GM23248 (cell line): ENCODE results near the gene C10orf71. TPM values are rescaled to one million over a fixed set of nuclear protein-coding genes. Genes with fewer than 3 reads are reported as not detected.

ENCODE experiments used
- DNase-seq: peaks from one replicate; pipeline ENCODE4 v3.0.0-alpha.2; 2015
- H2AFZ ChIP-seq: fragments of 200-600 bp; sonication (generic); 2 replicates; pipeline ENCODE4 v1.6.1; 2016; ENCODE audit warnings: antibody characterized with exemption
- H3F3A ChIP-seq: fragments of 200-600 bp; sonication (generic); 2 replicates; pipeline ENCODE4 v1.6.1; 2016; ENCODE audit warnings: mild to moderate bottlenecking, antibody characterized with exemption, mixed run types; ENCODE audit not compliant: insufficient read depth
- H3K27ac ChIP-seq: fragments of 200-600 bp; sonication (generic); 2 replicates; pipeline ENCODE4 v1.5.1; 2016; ENCODE audit warnings: mild to moderate bottlenecking
- H3K27me3 ChIP-seq: fragments of 200-600 bp; sonication (generic); replicated peaks from 2 replicates; pipeline ENCODE4 v1.6.1; 2016; ENCODE audit warnings: mild to moderate bottlenecking; ENCODE audit not compliant: insufficient read depth
- H3K36me3 ChIP-seq: fragments of 200-600 bp; sonication (generic); 2 replicates; pipeline ENCODE4 v1.6.1; 2016; ENCODE audit warnings: low read depth, mild to moderate bottlenecking
- H3K4me1 ChIP-seq: fragments of 200-600 bp; sonication (generic); 2 replicates; pipeline ENCODE4 v1.6.1; 2016; ENCODE audit warnings: mild to moderate bottlenecking; ENCODE audit not compliant: insufficient read depth
- H3K4me2 ChIP-seq: fragments of 200-600 bp; sonication (generic); one replicate; pipeline ENCODE4 v1.6.1; 2016; ENCODE audit warnings: mild to moderate bottlenecking; ENCODE audit not compliant: unreplicated experiment
- H3K4me3 ChIP-seq: fragments of 200-600 bp; sonication (generic); 2 replicates; pipeline ENCODE4 v1.5.1; 2016; ENCODE audit warnings: mild to moderate bottlenecking
- H3K79me2 ChIP-seq: fragments of 200-600 bp; sonication (generic); 2 replicates; pipeline ENCODE4 v1.6.1; 2016; ENCODE audit warnings: mild to moderate bottlenecking; ENCODE audit not compliant: insufficient read depth
- H3K9ac ChIP-seq: fragments of 200-600 bp; sonication (generic); 2 replicates; pipeline ENCODE4 v1.6.1; 2016; ENCODE audit warnings: mild to moderate bottlenecking
- H3K9me2 ChIP-seq: fragments of 200-600 bp; sonication (generic); 2 replicates; pipeline ENCODE4 v1.6.1; 2016; ENCODE audit warnings: mixed run types, mild to moderate bottlenecking, moderate library complexity; ENCODE audit not compliant: insufficient read depth
- H3K9me3 ChIP-seq: fragments of 200-600 bp; sonication (generic); one replicate; pipeline ENCODE4 v1.6.1; 2017; ENCODE audit warnings: low read depth
- H4K20me1 ChIP-seq: fragments of 200-600 bp; sonication (generic); 2 replicates; pipeline ENCODE4 v1.6.0; 2016; ENCODE audit not compliant: insufficient read depth
- EZH2 ChIP-seq: fragments of 200-600 bp; sonication (generic); IDR thresholded peaks from 2 replicates; pipeline ENCODE4 v1.6.1; 2018; ENCODE audit warnings: antibody characterized with exemption, mild to moderate bottlenecking; ENCODE audit not compliant: insufficient read depth, poor library complexity, severe bottlenecking
- EZH2phosphoT487 ChIP-seq: fragments of 200-600 bp; sonication (generic); IDR thresholded peaks from 2 replicates; pipeline ENCODE4 v1.6.1; 2018; ENCODE audit warnings: antibody characterized with exemption, moderate library complexity, mild to moderate bottlenecking, low read depth; ENCODE audit not compliant: insufficient read depth
- WGBS, 2 experiments: methylation state at CpG; one replicate each; pipeline ENCODE4 v1.1.6; 2015 to 2017; ENCODE audit warnings: low lambda C conversion rate in 2 of 2, low coverage in 1 of 2; ENCODE audit errors: missing lambda C conversion rate in 2 of 2; 5-methylcytosine and 5-hydroxymethylcytosine counted together
- in situ Hi-C: fragments of 300-500 bp; cut with MboI; formaldehyde crosslinking; loops from 2 replicates; pipeline ENCODE4 v1.15.0; 2020
- polyA plus RNA-seq: library from polyadenylated mRNA; unstranded; fragments of >200 nt; fragmentation: Nextera tagmentation; extraction: Ambion mirVana; gene quantifications from 2 replicates; pipeline ENCODE4 v1.2.1, GENCODE V29; 2016
- total RNA-seq: library from RNA; depleted of rRNA; stranded (reverse); fragments of >200 nt; shearing (Covaris generic); gene quantifications from 2 replicates; pipeline ENCODE4 v1.2.3, GENCODE V29; 2014

C10orf71 gene
- total and polyA plus RNA-seq, 2 experiments from 2014 or later: not detected

DNA sequence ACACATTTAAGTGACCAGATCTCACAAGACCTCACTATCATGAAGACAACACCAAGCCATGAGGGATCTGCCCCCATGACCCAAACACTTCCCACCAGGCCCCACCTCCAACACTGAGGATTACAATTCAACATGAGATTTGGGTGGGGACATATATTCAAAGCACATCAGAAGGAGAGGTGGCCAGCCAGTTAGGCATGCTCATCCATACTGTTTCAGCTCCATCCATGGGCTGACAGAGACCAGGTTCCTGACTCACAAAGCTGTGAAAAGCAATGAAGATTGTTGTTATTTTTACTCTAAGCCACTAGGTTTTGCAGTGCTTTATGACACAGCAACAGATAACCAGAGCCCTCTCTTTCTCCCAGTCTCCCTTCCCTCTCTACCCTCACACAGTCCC is 36.0 kb downstream of the C10orf71 start:
- H3K4me1 ChIP-seq: no peaks in the 10 kb centered on the region
- no peaks in the 10 kb centered on the region for H3K36me3 ChIP-seq
- no peak overlapping the region for H3K4me2 ChIP-seq
- in situ Hi-C loops: no loop called here
- no peak overlapping the region for H3K4me3 ChIP-seq
- H4K20me1 ChIP-seq: no peaks in the 10 kb centered on the region
- DNase-seq: no peak
- H3F3A ChIP-seq: no peaks in the 10 kb centered on the region
- H3K9me3 ChIP-seq: no peaks in the 10 kb centered on the region
- no peak overlapping the region for H3K9ac ChIP-seq
- no peaks in the 10 kb centered on the region for H3K9me2 ChIP-seq
- TF ChIP-seq EZH2 (no peak), EZH2phosphoT487 (no peak)
- no peak overlapping the region for H3K27ac ChIP-seq
- peaks cover 15% of the 10 kb centered on the region for H3K27me3 ChIP-seq
- no peak overlapping the region for H2AFZ ChIP-seq
- no peaks in the 10 kb centered on the region for H3K79me2 ChIP-seq

DNA sequence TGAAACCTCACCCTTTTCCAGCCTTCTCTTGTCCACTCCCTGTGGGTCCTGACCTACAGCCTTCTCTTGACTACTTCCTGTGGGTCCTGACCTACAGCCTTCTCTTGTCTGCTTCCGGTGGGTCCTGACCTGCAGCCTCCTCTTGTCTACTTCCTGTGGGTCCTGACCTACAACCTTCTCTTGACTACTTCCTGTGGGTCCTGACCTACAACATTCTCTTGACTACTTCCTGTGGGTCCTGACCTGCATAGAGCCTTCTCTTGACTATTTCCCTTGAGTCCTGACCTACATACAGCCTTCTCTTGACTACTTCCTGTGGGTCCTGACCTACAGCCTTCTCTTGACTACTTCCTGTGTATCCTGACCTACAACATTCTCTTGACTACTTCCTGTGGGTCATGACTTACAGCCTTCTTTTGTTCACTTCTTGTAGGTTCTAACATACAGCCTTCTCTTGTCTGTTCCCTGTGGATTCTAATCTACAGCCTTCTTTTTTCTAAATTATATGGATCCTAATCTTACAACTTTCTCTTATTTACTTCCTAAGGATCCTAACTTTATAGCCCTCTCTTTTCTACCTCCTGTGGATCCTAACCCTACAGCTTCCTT is 36.5 kb downstream of the C10orf71 start:
- in situ Hi-C loops: no loop called here
- H3K27me3 ChIP-seq: peaks cover 15% of the 10 kb centered on the region
- H3K4me2 ChIP-seq: no peak overlapping the region
- no peaks in the 10 kb centered on the region for H3K4me1 ChIP-seq
- H3K9me3 ChIP-seq: no peaks in the 10 kb centered on the region
- TF ChIP-seq EZH2 (no peak), EZH2phosphoT487 (no peak)
- no peaks in the 10 kb centered on the region for H3F3A ChIP-seq
- 45 to 53% methylated on average over 1 of the region's 1 CpG for WGBS, 2 experiments
- DNase-seq: no peak
- H3K9ac ChIP-seq: no peak overlapping the region
- H2AFZ ChIP-seq: no peak overlapping the region
- no peaks in the 10 kb centered on the region for H3K36me3 ChIP-seq
- no peaks in the 10 kb centered on the region for H4K20me1 ChIP-seq
- H3K9me2 ChIP-seq: no peaks in the 10 kb centered on the region
- no peak overlapping the region for H3K27ac ChIP-seq
- H3K4me3 ChIP-seq: no peak overlapping the region
- H3K79me2 ChIP-seq: no peaks in the 10 kb centered on the region

GRCh38 chr10:49338604-49339003 is 39.6 kb downstream of the C10orf71 start:
- Histone ChIP-seq H3K9me2 (no peaks in the 10 kb centered on the region), H3K27me3 (peaks cover 17% of the 10 kb centered on the region), H3F3A (no peaks in the 10 kb centered on the region), H3K4me2 (no peak overlapping the region), H3K27ac (no peak overlapping the region), H3K4me3 (no peak overlapping the region), H3K9me3 (no peaks in the 10 kb centered on the region), H3K4me1 (no peaks in the 10 kb centered on the region), H2AFZ (no peak overlapping the region), H4K20me1 (no peaks in the 10 kb centered on the region), H3K9ac (no peak overlapping the region), H3K36me3 (no peaks in the 10 kb centered on the region), H3K79me2 (no peaks in the 10 kb centered on the region)
- no peak for TF ChIP-seq EZH2phosphoT487
- no peak for DNase-seq
- 55 to 65% methylated on average over 1 of the region's 1 CpG for WGBS, 2 experiments
- in situ Hi-C loops: no loop called here

DNA sequence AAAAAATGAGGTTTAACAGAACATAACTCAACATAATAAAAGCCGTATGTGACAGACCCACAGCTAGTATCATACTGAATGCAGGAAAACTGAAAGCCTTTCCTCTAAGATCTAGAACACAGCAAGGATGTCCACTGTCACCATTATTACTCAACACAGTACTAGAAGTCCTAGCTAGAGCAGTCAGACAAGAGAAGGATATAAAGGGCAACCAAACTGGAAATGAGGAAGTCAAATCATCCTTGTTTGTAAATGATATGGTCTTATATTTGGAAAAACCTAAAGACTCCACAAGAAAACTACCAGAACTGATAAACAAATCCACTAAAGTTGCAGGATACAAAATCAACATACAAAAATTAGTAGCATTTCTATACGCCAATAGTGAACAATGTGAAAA is 45.9 kb downstream of the C10orf71 start:
- in situ Hi-C loops: no loop called here
- Histone ChIP-seq H3K4me1 (no peaks in the 10 kb centered on the region), H3F3A (no peaks in the 10 kb centered on the region), H3K4me2 (no peak overlapping the region), H3K27ac (no peak overlapping the region), H4K20me1 (no peaks in the 10 kb centered on the region), H2AFZ (no peak overlapping the region), H3K9ac (no peak overlapping the region), H3K79me2 (no peaks in the 10 kb centered on the region), H3K27me3 (peaks cover 2% of the 10 kb centered on the region), H3K9me3 (no peaks in the 10 kb centered on the region), H3K9me2 (no peaks in the 10 kb centered on the region), H3K36me3 (no peaks in the 10 kb centered on the region), H3K4me3 (no peak overlapping the region)
- DNase-seq: no peak
- no peak for TF ChIP-seq EZH2phosphoT487
- no peak for TF ChIP-seq EZH2
- 43% methylated on average over 2 of the region's 2 CpGs for WGBS, 2 experiments

DNA sequence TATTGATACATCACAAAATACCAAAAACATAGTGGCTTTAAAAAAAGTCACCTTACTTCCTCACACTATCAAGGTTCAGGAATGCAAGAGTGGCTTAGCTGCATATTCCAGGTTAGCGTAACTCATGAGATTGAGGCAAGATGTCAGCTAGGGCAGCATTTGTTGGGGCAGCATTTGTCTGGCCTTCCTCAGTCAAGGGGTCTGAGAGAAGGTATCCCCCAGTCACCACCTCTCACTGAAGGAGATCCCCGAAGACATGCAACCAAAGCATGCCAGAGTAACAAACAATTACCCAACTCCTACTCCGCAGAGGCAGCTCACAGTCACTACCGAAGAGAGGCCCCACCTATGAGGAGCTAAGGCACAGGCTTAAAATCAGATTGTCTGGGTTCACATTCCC is 48.4 kb downstream of the C10orf71 start:
- H3K9ac ChIP-seq: no peak overlapping the region
- H3F3A ChIP-seq: no peaks in the 10 kb centered on the region
- H3K79me2 ChIP-seq: no peaks in the 10 kb centered on the region
- no peak overlapping the region for H2AFZ ChIP-seq
- no peaks in the 10 kb centered on the region for H3K9me2 ChIP-seq
- H3K9me3 ChIP-seq: no peaks in the 10 kb centered on the region
- no peak for DNase-seq
- H3K36me3 ChIP-seq: no peaks in the 10 kb centered on the region
- H3K27ac ChIP-seq: no peak overlapping the region
- no peak overlapping the region for H3K4me3 ChIP-seq
- TF ChIP-seq EZH2phosphoT487: no peak
- TF ChIP-seq EZH2: no peak
- no peak overlapping the region for H3K4me2 ChIP-seq
- H4K20me1 ChIP-seq: no peaks in the 10 kb centered on the region
- 51% methylated on average over 4 of the region's 4 CpGs for WGBS, 2 experiments
- H3K4me1 ChIP-seq: no peaks in the 10 kb centered on the region
- H3K27me3 ChIP-seq: peaks cover 11% of the 10 kb centered on the region
- in situ Hi-C loops: no loop called here
